Ovary (tissue), 9 donors: ENCODE data around the gene ADAT2. TPM values are rescaled to one million over a fixed set of nuclear protein-coding genes. Genes with fewer than 3 reads are reported as not detected.
A peak's percentile ranks its signal among the peaks of the same experiment; 100 is the strongest.
"Not testable (repeated sequence)": the region's sequence is repeated elsewhere in the genome, so short reads cannot be mapped to it uniquely, and the experiment has no call there.

Experiments
- DNase-seq, 5 donors: peaks; one replicate each; pipeline ENCODE4 v3.0.0-alpha.2; 2019 to 2020
- H3K27ac ChIP-seq, 2 donors: fragments of 200-600 bp; one replicate each; pipeline versions ENCODE4 v1.5.1 to v1.8.0; 2019 to 2022
- H3K27me3 ChIP-seq: fragments of 200-600 bp; one replicate; pipeline ENCODE4 v1.8.0; 2022
- H3K36me3 ChIP-seq: fragments of 200-600 bp; sonication (generic); one replicate; pipeline ENCODE4 v1.5.1; 2019
- H3K4me1 ChIP-seq: one replicate; pipeline ENCODE4 v1.8.1; 2013; ENCODE audit warnings: mild to moderate bottlenecking, moderate library complexity; ENCODE audit not compliant: insufficient read depth
- H3K4me3 ChIP-seq: fragments of 200-600 bp; sonication (generic); one replicate; pipeline ENCODE4 v1.5.1; 2017
- H3K9me3 ChIP-seq, 2 donors: fragments of 200-600 bp in 1 of 2; sonication (generic) in 1 of 2; one replicate each; pipeline versions ENCODE4 v1.5.1 to v1.8.1; 2013 to 2019; ENCODE audit warnings: mild to moderate bottlenecking in 1 of 2, moderate library complexity in 1 of 2
- EP300 ChIP-seq: sonication (generic); formaldehyde crosslinking; IDR thresholded peaks from one replicate; pipeline ENCODE4 v1.6.1; 2017; ENCODE audit warnings: antibody characterized with exemption
- POLR2A ChIP-seq: fragments of 450-650 bp; IDR thresholded peaks from one replicate; pipeline ENCODE4 v1.6.1; 2017; ENCODE audit warnings: antibody characterized with exemption, mild to moderate bottlenecking, moderate library complexity
- WGBS, 3 donors: extraction: QIAGEN DNeasy Blood & Tissue Kit in 1 of 3; methylation state at CpG; one replicate each; pipeline versions ENCODE4 v1.1.5 to v1.1.7; 2013 to 2017; 5-methylcytosine and 5-hydroxymethylcytosine counted together
- intact Hi-C, 4 donors: fragments of 100-400 bp; cut with DNase I; formaldehyde crosslinking; loops; one replicate each; pipeline versions ENCODE4 v1.11.0 to v1.15.1; 2022 to 2023
- polyA plus RNA-seq, 2 donors: library from polyadenylated mRNA; stranded (reverse); fragments of 200-250 nt in 1 of 2; fragments of 350-450 nt in 1 of 2; fragmentation: Illumina TruSeq in 1 of 2; extraction: RNeasy Lipid Tissue Mini Kit (QIAGEN cat#74804) in 1 of 2; gene quantifications; one replicate each; pipeline ENCODE4 v1.2.3, GENCODE V29; 2013 to 2014
- total RNA-seq, 7 donors: library from RNA; depleted of rRNA in 2 of 7; stranded (reverse); fragments of >200 nt in 2 of 7; fragmentation: NEBNext Ultra II Directional in 3 of 7; extraction: Animal tissue kit (Norgen Biotek cat#: 25700) in 3 of 7; gene quantifications; one replicate each; pipeline versions ENCODE4 v1.1.0 to v1.2.4, GENCODE V29; 2016 to 2023
- TF ChIP-seq, protein P1 (sequence below), 3 donors: fragments of 450-650 bp in 2 of 3; fragments of 200-600 bp in 1 of 3; IDR thresholded peaks; one replicate each; pipeline versions ENCODE4 v1.5.1 to v1.8.0; 2016 to 2022; ENCODE audit warnings: antibody characterized with exemption in 3 of 3, mild to moderate bottlenecking in 1 of 3
- donor health status: DM: no; HTN: no; CAD: no; lungs with moderate emphysema.
- donor health status: DM: no; HTN: no; CAD: no.
- donor health status: Bipolar disorder and iron deficiency.
- donor health status: DM: yes; HTN: yes; CAD: no.
- donor health status: DM: no; HTN: no; CAD: no.
- donor health status: DM: yes; HTN: yes; CAD: no.

ADAT2 gene
- total and polyA plus RNA-seq, 9 donors, result 1.9 to 6.1 (median 4.6) TPM

DNA sequence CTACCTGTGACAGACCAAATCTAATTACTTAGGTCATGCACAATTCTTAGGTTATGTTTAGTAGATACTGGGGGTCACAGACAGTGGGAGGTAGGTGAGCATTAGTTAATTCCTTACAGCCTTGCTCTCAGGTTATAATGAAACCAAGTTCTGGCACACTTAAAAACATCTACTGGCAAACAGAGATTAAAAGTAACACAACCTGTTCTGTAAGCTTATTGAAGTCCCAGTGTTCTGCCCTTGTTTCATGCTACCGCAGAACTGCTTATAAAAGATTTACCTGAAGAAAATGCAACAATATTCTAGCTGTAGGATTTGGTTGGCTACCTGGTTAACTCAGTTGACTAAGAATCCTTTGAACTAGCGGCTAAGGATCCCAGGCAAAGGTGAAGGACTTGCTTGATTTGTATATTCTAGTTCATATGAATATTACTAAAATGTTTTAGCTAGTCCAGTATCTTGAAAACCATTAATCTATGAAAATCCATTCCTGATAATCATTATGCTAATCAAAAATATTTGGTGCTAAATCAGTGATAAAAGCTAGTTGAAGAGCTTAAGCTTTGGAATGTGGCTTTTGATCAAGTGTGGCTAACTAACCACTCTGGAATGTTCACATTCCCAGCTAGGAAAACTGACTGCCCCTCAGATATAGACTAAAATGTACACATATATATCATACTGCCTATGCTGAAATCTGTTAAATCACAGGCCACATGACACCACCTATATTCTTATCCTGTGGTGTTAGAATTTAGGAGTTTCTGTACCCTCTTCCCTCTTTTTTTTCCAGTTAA lies 7.3 kb upstream of the ADAT2 start:
- WGBS, 3 donors, result 69 to 98% (median 97%) methylated on average over 2 of the region's 2 CpGs
- DNase-seq, result no peak
- H3K27ac ChIP-seq, result no peak overlapping the region

GRCh38 chr6:143451531-143451930 lies 1.0 kb upstream of the ADAT2 start:
- intact Hi-C loops, result no loop called here
- H3K36me3 ChIP-seq, result no peaks in the 10 kb centered on the region
- TF ChIP-seq, protein P1, sequence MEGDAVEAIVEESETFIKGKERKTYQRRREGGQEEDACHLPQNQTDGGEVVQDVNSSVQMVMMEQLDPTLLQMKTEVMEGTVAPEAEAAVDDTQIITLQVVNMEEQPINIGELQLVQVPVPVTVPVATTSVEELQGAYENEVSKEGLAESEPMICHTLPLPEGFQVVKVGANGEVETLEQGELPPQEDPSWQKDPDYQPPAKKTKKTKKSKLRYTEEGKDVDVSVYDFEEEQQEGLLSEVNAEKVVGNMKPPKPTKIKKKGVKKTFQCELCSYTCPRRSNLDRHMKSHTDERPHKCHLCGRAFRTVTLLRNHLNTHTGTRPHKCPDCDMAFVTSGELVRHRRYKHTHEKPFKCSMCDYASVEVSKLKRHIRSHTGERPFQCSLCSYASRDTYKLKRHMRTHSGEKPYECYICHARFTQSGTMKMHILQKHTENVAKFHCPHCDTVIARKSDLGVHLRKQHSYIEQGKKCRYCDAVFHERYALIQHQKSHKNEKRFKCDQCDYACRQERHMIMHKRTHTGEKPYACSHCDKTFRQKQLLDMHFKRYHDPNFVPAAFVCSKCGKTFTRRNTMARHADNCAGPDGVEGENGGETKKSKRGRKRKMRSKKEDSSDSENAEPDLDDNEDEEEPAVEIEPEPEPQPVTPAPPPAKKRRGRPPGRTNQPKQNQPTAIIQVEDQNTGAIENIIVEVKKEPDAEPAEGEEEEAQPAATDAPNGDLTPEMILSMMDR (IDR thresholded peaks at IDR 0.05), result no peak
- TF ChIP-seq EP300 (no peak), POLR2A (no peak)
- no peaks in the 10 kb centered on the region for H3K9me3 ChIP-seq
- no peak for DNase-seq
- H3K4me1 ChIP-seq, result no peaks in the 10 kb centered on the region
- no peaks in the 10 kb centered on the region for H3K27me3 ChIP-seq
- no peak overlapping the region for H3K27ac ChIP-seq
- peak overlapping the region; percentile 66 for H3K4me3 ChIP-seq
- whole genome bisulfite sequencing, 3 donors, result 36 to 41% (median 41%) methylated on average over 4 of the region's 4 CpGs

More for the DNA sequence above, 7.3 kb upstream of the ADAT2 start:
- no peaks in the 10 kb centered on the region for H3K36me3 ChIP-seq
- H3K4me1 ChIP-seq, result no peaks in the 10 kb centered on the region
- TF ChIP-seq POLR2A (no peak), EP300 (no peak)
- TF ChIP-seq, protein P1 (IDR thresholded peaks at IDR 0.05), result no peak
- intact Hi-C loops, result no loop called here
- H3K27me3 ChIP-seq, result no peaks in the 10 kb centered on the region
- H3K4me3 ChIP-seq, result no peak overlapping the region
- no peaks in the 10 kb centered on the region for H3K9me3 ChIP-seq

- DNase-seq, result no peak
- intact Hi-C loops, result no loop called here
- H3K27ac ChIP-seq, result peak overlapping the region in 1 of 2 donors; percentile 54
- TF ChIP-seq EP300 (no peak), POLR2A (no peak)
- TF ChIP-seq, protein P1 (IDR thresholded peaks at IDR 0.05), result no peak
- no peaks in the 10 kb centered on the region for H3K36me3 ChIP-seq
- no peaks in the 10 kb centered on the region for H3K9me3 ChIP-seq
- no peaks in the 10 kb centered on the region for H3K4me1 ChIP-seq
- peak overlapping the region; percentile 66 for H3K4me3 ChIP-seq
- WGBS, 3 donors, result 2 to 3% (median 3%) methylated on average over 19 of the region's 19 CpGs
- H3K27me3 ChIP-seq, result no peaks in the 10 kb centered on the region
These were observed 612 bp downstream of the ADAT2 start for GRCh38 chr6:143449714-143450452.

- Histone ChIP-seq H3K27ac (no peak overlapping the region), H3K27me3 (no peaks in the 10 kb centered on the region), H3K4me1 (no peaks in the 10 kb centered on the region), H3K36me3 (no peaks in the 10 kb centered on the region), H3K4me3 (peak overlapping the region; percentile 66), H3K9me3 (no peaks in the 10 kb centered on the region)
- no peak for TF ChIP-seq POLR2A
- TF ChIP-seq EP300, result no peak
- TF ChIP-seq, protein P1 (IDR thresholded peaks at IDR 0.05), result no peak
- DNase-seq, result no peak
- whole genome bisulfite sequencing, 3 donors, result 58 to 70% (median 58%) methylated on average over 6 of the region's 6 CpGs
- intact Hi-C loops, result no loop called here
These were observed 1.3 kb downstream of the ADAT2 start for GRCh38 chr6:143449082-143449713.

GRCh38 chr6:143447865-143448264 lies 2.6 kb downstream of the ADAT2 start:
- intact Hi-C loops, H3K27ac ChIP-seq, H3K9me3 ChIP-seq, DNase-seq, H3K4me3 ChIP-seq, H3K36me3 ChIP-seq, H3K4me1 ChIP-seq, H3K27me3 ChIP-seq: not testable (repeated sequence)
- 99 to 100% (median 100%) methylated on average over 2 of the region's 2 CpGs for WGBS, 3 donors
